HG03159 (cell line): ENCODE measurements around the gene ALOX15B.
A peak's percentile ranks its signal among the peaks of the same experiment; 100 is the strongest.

Experiments
- ATAC-seq: cut with Tn5 transposase; IDR thresholded peaks from one replicate; pipeline ENCODE4 v1.9.1; 2021; ENCODE audit warnings: mild to moderate bottlenecking, moderate library complexity; ENCODE audit not compliant: unreplicated experiment

ALOX15B gene

GRCh38 chr17:8079291-8080207 lies 40.7 kb downstream of the ALOX15B start:
- ATAC-seq: peak; percentile 62

- ATAC-seq: no peak
These were observed 41.4 kb downstream of the ALOX15B start for GRCh38 chr17:8080208-8080798.

DNA sequence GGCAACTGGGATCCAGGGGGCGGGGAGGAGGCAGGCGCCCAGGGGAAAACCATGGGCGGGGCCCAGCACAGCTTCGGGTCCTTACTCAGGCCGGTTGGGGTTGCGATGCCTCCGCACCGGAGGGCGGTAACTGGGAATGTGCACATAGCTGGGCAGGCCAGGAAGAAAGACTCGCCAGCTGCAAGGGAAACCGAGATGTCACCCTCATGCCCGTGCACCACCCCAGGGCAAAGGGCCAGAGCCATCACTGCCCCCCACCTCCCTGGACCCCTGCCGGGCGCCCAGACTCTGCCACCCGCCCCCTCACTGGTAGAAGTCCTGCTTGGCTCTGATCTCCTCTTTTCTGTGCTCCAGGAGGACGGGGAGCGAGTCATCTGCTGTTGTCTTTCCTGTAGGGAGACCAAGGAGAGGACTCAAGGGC lies 42.0 kb downstream of the ALOX15B start:
- no peak for ATAC-seq

GRCh38 chr17:8081876-8082275 lies 43.0 kb downstream of the ALOX15B start:
- no peak for ATAC-seq

- ATAC-seq: no peak
These were observed 43.4 kb downstream of the ALOX15B start for GRCh38 chr17:8082292-8082691.

DNA sequence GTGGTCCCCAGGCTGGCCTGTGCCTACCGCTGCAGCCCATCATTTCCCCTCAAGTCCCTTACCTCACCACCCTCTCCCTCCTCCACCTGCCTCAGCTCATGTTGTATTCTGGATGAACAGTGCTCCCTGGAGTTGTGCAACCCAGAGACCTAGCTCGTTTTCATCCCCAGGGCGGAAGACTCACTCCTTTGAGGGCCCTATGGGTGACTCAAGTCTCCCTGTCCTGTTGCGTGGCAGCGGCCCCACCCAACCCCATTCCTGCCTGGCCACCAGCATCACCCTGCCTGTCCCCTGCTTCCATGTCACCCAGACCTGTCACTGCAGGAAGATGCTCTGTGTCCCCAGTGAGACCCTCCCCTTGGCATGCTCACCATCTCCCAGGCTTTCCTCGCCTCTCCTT lies 45.4 kb downstream of the ALOX15B start:
- no peak for ATAC-seq

DNA sequence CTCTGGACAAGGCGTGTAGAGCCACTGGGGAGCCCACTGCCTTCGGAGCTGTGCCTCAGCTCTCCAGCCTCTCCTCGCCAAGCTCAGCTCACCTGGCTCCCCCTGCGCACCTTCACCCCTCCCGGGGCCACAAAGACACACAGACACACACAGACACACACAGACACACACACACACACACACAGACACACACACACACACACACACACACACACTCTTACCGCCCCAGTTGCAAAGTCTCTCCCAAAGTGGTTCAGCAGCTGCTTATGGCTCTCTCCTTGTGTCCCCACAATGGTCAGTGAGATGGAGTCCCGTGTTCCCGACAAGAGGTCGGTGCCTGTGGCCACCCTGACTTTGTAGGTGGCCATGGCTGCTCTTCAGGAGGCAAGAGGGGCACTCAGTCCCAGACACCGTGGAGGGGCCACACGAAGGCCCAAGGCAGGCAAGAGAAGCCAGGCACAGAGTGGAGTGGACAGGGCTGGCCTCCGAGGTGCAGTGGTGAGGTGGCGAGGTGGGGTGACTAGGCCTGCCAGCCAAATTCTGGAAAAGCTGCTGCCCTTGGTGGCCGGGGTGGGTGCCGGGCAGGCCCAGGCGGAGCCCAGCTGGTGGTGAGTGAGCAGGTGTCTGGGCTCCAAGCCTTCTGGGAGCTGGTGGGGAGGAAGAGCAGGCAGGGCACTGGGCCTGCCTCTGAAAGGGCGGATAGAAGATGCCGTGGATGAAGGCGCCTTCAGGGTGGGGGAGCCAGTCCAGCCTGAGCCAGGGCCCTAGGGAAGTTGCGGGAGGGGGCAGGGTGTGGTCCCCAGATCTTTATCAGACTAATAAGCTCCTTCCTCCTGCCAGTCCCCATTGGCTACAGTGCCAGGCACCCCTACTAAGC lies 48.5 kb downstream of the ALOX15B start, which contains the start of gene ALOX12B:
ALOX12B (minus strand) TSS at position 642 of the 877 bp plus-strand sequence; CDS start at position 368, 274 bp downstream.
- ATAC-seq: no peak

GRCh38 chr17:8087952-8088230 lies 49.0 kb downstream of the ALOX15B start:
- no peak for ATAC-seq

- no peak for ATAC-seq
These were observed 50.9 kb downstream of the ALOX15B start for GRCh38 chr17:8089728-8090127.

DNA sequence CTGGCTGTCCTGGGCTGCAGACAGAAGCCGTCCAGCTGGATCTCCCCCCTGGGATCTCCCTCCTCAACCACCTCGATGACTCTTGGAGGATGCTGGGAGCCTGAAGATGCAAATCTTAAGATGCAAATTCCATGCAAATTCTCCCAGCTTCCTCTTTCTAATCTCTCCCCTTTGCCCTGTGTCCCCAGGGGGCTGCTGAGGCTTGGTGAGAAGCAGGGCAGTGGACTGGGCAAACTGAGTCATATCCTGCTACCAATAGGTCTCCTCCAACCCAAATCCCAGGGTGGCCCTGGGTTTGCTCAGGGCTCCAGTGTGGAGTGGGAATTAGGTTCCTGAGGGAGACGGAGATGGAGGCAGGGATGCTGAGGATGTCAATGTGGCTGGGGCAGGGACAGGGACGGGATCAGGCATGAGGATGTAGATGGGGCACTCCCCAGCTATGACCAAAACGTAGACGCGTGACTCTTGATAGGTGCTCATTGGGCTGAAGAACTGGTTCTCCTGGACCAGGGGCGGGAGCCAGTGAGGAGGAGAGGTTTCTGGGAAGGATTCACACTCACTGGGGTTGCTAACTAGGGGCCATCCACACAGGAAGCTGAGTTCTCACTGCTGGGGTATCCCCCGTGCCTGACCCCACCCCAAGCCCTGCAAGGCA lies 52.3 kb downstream of the ALOX15B start:
- ATAC-seq: no peak

GRCh38 chr17:8095361-8095760 lies 56.5 kb downstream of the ALOX15B start:
- no peak for ATAC-seq

DNA sequence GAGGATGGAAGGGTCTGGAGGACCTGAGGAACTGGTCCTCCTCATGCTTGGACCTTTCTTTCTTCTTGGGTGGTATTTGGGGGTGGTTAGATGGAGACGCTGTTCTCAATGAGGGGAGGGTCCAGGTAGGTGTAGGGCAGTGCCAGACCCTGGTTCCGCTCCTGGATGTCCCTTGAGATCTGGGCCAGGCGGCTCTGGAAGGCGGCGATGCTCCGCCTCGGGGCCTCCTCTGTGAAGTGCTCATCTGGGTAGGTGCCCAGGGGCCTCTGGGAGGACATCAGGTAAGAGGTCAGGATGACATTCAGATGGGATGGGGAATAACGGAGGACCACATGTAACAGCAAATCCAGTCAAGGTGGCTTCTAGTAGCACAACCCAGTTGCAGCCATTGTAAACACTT lies 57.7 kb downstream of the ALOX15B start:
- no peak for ATAC-seq
